Activated naive CD4-positive, alpha-beta T cell treated with anti-CD3 and anti-CD28 coated beads, Interleukin-2, amount 50 U/mL, for 24 hours (primary cell): ENCODE results near the gene TAF8.
"Not testable (repeated sequence)": the region's sequence is repeated elsewhere in the genome, so short reads cannot be mapped to it uniquely, and the experiment has no call there.

ENCODE experiments used
- H3K27ac Mint-ChIP-seq: one replicate; pipeline ENCODE4 v1.8.0; 2021; ENCODE audit warnings: mild to moderate bottlenecking, mixed read lengths
- H3K27me3 Mint-ChIP-seq: one replicate; pipeline ENCODE4 v1.8.0; 2021; ENCODE audit warnings: mixed read lengths
- H3K36me3 Mint-ChIP-seq: one replicate; pipeline ENCODE4 v1.8.0; 2021; ENCODE audit warnings: mixed read lengths
- H3K4me1 Mint-ChIP-seq: one replicate; pipeline ENCODE4 v1.8.0; 2021; ENCODE audit warnings: mixed read lengths
- H3K4me3 Mint-ChIP-seq: one replicate; pipeline ENCODE4 v1.8.0; 2021; ENCODE audit warnings: mild to moderate bottlenecking, mixed read lengths
- H3K9me3 Mint-ChIP-seq: one replicate; pipeline ENCODE4 v1.8.0; 2021; ENCODE audit warnings: mixed read lengths

TAF8 gene

DNA sequence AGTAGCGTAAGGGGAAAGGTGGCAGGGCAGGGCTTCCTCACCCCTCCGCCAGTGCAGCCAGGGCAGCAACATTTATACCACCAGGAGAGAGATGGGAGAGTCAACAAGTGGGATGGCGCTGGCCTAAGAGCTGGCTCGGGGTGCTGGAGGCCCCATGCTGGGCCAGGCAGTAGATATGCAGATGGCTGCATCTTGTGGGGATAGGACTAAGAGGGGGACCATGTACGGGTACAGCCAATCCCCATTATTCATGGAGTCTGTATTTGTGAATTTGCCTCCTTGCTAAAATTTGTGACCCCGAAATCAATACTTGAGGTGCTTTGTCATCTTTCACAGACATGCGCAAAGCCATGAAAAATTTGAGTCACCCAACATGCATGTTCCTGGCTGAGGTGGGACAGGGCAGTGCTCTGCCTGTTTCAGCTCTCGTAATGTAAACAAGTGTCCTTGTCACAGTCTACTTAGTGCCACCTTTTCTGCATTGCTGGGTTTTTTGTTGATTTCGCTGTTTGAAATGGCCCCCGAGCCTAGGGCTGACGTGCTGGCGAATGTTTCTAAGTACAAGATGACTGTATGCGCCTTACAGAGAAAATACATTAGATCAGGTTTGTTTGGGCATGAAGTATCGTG lies 27.5 kb upstream of the TAF8 start:
- peak overlapping the region; percentile 80 for H3K4me3 Mint-ChIP-seq
- H3K36me3 Mint-ChIP-seq = peaks cover 17% of the 10 kb centered on the region
- H3K4me1 Mint-ChIP-seq = peaks cover 82% of the 10 kb centered on the region
- peak overlapping the region; percentile 99 for H3K27ac Mint-ChIP-seq
- no peaks in the 10 kb centered on the region for H3K27me3 Mint-ChIP-seq
- H3K9me3 Mint-ChIP-seq = no peaks in the 10 kb centered on the region

- H3K9me3 Mint-ChIP-seq = no peaks in the 10 kb centered on the region
- H3K36me3 Mint-ChIP-seq = peaks cover 17% of the 10 kb centered on the region
- peaks cover 97% of the 10 kb centered on the region for H3K4me1 Mint-ChIP-seq
- no peaks in the 10 kb centered on the region for H3K27me3 Mint-ChIP-seq
- H3K4me3 Mint-ChIP-seq = peak overlapping the region; percentile 38
- peak overlapping the region; percentile 98 for H3K27ac Mint-ChIP-seq
These were observed 25.1 kb upstream of the TAF8 start for GRCh38 chr6:42025066-42025844.

- no peaks in the 10 kb centered on the region for H3K27me3 Mint-ChIP-seq
- H3K4me3 Mint-ChIP-seq = peak overlapping the region; percentile 38
- H3K9me3 Mint-ChIP-seq = no peaks in the 10 kb centered on the region
These were observed 24.5 kb upstream of the TAF8 start for GRCh38 chr6:42025845-42026243.

DNA sequence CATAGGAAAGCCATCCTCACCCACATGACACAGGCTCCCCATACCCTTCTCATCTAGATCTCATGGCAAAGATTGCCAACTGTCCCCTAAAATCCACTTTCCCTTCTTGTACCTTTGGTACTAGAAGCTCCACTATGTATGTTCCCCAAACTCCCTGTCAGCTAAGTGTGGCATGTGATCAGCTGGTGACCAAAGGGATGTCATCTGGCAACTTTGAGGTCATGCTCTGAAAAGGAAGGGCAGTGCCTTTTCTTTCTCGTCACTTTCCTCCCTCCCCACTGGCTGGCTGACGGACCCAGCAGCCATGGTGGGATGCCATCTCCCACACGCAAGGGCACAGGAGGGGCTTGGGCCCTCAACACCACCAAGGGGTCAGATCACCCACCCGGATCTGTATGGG lies 23.8 kb upstream of the TAF8 start:
- peak overlapping the region; percentile 98 for H3K27ac Mint-ChIP-seq
- no peaks in the 10 kb centered on the region for H3K27me3 Mint-ChIP-seq
- peaks cover 97% of the 10 kb centered on the region for H3K4me1 Mint-ChIP-seq
- H3K4me3 Mint-ChIP-seq = peak overlapping the region; percentile 12
- H3K36me3 Mint-ChIP-seq = peaks cover 14% of the 10 kb centered on the region
- no peaks in the 10 kb centered on the region for H3K9me3 Mint-ChIP-seq

More at GRCh38 chr6:42025845-42026243, 24.5 kb upstream of the TAF8 start:
- Mint-ChIP-seq H3K27ac (peak overlapping the region; percentile 98), H3K36me3 (peaks cover 17% of the 10 kb centered on the region), H3K4me1 (peaks cover 97% of the 10 kb centered on the region)

GRCh38 chr6:42028234-42029061 lies 21.9 kb upstream of the TAF8 start:
- Mint-ChIP-seq H3K9me3 (no peaks in the 10 kb centered on the region), H3K4me3 (peak overlapping the region; percentile 63), H3K27me3 (no peaks in the 10 kb centered on the region), H3K4me1 (peaks cover 95% of the 10 kb centered on the region), H3K36me3 (peaks cover 16% of the 10 kb centered on the region), H3K27ac (peak overlapping the region; percentile 98)

DNA sequence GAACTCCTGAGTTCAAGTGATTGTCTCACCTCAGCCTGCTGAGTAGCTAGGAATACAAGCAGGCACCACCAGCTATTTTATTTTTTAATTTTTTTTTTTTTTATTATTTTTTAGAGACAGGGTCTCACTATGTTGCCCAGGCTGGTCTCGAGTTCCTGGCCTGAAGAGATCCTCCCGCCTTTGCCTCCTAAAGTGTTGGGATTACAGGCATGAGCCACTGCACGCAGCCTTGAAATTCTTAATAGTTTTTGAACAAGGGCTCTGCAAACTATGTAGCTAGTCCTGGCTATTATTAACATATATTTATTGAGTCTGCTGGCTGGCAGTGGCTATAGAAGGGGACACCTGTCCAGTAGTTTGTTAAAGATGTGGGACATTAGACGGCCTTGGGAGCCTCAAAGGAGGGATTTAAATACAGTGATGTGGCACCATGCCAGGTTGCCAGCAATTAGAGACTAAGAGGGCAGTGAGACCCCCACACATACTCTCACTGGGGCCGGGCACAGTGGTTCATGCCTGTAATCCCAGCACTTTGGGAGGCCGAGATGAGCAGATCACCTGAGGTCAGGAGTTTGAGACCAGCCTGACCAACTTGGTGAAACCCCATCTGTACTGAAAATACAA lies 21.1 kb upstream of the TAF8 start:
- Mint-ChIP-seq H3K9me3 (no peaks in the 10 kb centered on the region), H3K27me3 (no peaks in the 10 kb centered on the region)

DNA sequence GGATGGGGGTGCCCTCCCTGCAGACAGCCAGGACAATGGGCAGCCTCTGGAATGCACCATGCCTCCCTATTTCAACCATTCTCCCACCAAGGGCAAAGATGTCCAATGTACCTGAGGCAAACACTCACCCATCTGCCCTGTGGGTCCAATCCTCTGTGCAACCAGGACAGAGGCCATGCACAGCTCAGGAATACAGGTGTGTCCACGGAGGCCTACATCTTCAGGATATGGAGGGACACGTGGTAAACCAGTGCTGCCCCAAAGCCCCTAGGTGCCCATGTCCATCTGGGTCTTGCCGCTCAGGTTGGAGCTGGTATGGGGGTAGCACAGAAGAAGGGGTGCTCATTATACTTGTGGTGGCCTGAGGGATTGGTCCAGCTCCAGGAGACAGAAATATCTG lies 20.4 kb upstream of the TAF8 start:
- Mint-ChIP-seq H3K36me3 (peaks cover 18% of the 10 kb centered on the region), H3K4me3 (peak overlapping the region; percentile 39), H3K27ac (peak overlapping the region; percentile 98), H3K9me3 (no peaks in the 10 kb centered on the region), H3K4me1 (peaks cover 85% of the 10 kb centered on the region), H3K27me3 (no peaks in the 10 kb centered on the region)

More for the DNA sequence above, 21.1 kb upstream of the TAF8 start:
- Mint-ChIP-seq H3K4me1 (peaks cover 88% of the 10 kb centered on the region), H3K4me3 (peak overlapping the region; percentile 23), H3K36me3 (peaks cover 16% of the 10 kb centered on the region), H3K27ac (peak overlapping the region; percentile 98)

GRCh38 chr6:42030585-42031506 lies 19.5 kb upstream of the TAF8 start:
- peak overlapping the region; percentile 86 for H3K4me3 Mint-ChIP-seq
- peaks cover 81% of the 10 kb centered on the region for H3K4me1 Mint-ChIP-seq
- H3K27ac Mint-ChIP-seq = peak overlapping the region; percentile 98
- peaks cover 18% of the 10 kb centered on the region for H3K36me3 Mint-ChIP-seq
- no peaks in the 10 kb centered on the region for H3K9me3 Mint-ChIP-seq
- no peaks in the 10 kb centered on the region for H3K27me3 Mint-ChIP-seq

DNA sequence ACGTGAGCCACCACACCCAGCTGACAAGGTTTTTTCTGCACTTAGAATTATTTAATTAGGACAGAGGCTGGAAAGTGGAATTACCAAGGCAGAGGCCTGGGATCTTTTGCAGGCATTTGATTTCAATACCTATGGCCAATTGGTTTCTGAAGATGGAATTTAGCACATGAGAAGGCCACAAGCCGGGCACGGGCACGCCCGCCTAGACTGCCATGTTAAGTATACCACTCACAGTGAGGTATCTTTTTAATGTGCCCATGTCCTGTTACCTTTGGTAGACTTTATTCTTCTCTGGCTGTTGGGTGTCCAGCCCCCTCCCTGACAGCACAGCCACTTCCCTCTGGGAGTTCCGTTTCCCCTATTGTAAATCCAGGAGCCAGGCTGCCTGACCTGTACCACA lies 18.0 kb upstream of the TAF8 start:
- peaks cover 12% of the 10 kb centered on the region for H3K36me3 Mint-ChIP-seq

DNA sequence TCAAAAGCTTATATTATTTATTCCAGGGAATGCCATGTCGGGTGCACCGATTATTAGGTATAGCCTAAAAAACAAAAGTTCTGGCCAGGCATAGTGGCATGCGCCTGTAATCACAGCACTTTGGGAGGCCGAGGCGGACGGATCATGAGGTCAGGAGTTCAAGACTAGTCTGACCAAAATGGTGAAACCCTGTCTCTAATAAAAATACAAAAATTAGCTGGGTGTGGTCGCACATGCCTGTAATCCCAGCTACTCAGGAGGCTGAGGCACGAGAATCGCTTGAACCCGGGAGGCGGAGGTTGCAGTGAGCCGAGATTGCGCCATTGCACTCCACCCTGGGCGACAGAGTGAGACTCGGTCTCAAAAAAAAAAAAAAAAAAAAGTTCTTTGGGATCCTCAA lies 12.7 kb upstream of the TAF8 start:
- Mint-ChIP-seq H3K4me3 (peak overlapping the region; percentile 19), H3K4me1 (peaks cover 57% of the 10 kb centered on the region), H3K27ac (peak overlapping the region; percentile 62)
- not testable (repeated sequence) for H3K27me3 Mint-ChIP-seq, H3K36me3 Mint-ChIP-seq, H3K9me3 Mint-ChIP-seq

More for the DNA sequence above, 18.0 kb upstream of the TAF8 start:
- Mint-ChIP-seq H3K27me3 (no peaks in the 10 kb centered on the region), H3K9me3 (no peaks in the 10 kb centered on the region), H3K4me3 (peak overlapping the region; percentile 75), H3K4me1 (peaks cover 67% of the 10 kb centered on the region), H3K27ac (peak overlapping the region; percentile 98)

- Mint-ChIP-seq H3K4me1 (peaks cover 57% of the 10 kb centered on the region), H3K27me3 (no peaks in the 10 kb centered on the region), H3K9me3 (no peaks in the 10 kb centered on the region), H3K36me3 (peaks cover 6% of the 10 kb centered on the region), H3K4me3 (peak overlapping the region; percentile 19), H3K27ac (peak overlapping the region; percentile 62)
These were observed 12.2 kb upstream of the TAF8 start for GRCh38 chr6:42038163-42038562.

DNA sequence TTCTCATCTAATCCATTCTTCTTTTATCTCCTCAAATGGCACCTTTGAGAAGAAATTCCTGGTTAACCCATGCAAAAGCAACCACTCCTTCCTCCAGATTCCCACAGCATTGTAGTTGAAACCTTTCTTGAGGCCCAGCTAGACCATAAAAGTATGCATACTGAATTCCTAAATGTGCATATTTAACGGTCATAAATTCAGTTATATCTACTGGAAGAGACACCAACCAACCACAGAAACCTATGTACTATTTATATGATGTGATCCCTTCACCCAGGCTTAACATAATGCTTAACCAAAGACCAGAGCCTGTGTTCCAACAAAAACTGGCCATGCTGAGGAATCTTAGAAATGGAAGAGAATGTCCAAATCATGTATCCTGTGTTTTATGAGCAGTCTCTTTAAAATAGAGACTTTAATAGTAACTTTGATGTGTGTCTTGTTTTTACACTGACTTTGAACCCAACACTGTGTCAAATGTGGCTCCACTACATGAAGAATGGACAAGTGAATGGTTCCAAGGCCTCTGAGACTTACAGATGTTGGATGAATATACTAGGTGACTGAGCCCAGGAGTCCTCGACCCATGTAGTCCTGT lies 11.4 kb upstream of the TAF8 start:
- peaks cover 6% of the 10 kb centered on the region for H3K36me3 Mint-ChIP-seq
- peaks cover 59% of the 10 kb centered on the region for H3K4me1 Mint-ChIP-seq
- H3K27me3 Mint-ChIP-seq = no peaks in the 10 kb centered on the region
- peak overlapping the region; percentile 89 for H3K27ac Mint-ChIP-seq
- no peaks in the 10 kb centered on the region for H3K9me3 Mint-ChIP-seq
- peak overlapping the region; percentile 75 for H3K4me3 Mint-ChIP-seq

DNA sequence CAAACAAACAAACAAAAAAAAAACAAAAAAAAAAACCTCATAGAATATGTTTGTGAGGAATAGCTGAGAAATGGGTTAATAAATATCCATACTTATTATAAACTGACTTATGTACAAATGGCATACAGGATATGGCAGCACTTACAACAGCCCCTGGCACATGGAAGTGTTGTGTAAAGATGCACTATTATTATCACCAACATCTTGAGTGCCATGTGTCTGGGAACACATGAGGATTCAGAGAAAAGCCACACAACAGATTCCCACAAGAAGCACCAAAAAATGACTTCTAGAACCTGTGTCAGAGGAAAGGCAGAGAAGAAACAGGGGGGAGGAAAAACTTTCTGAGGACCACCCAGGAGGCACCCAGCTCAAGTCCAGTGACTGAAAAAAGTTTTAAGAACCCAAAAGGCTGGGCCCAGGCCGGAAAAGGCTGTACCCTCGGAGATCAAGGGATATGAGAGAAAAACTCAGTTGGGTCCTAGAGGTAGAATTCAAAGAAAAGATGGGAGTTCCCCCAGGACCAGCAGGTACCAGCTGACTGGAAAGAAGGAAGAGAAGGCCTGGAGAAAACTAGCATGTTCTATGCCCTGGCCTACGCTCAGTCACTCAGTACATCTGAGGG lies 9.4 kb upstream of the TAF8 start:
- Mint-ChIP-seq H3K9me3 (no peaks in the 10 kb centered on the region), H3K27me3 (no peaks in the 10 kb centered on the region), H3K36me3 (no peaks in the 10 kb centered on the region), H3K4me3 (peak overlapping the region; percentile 86), H3K4me1 (peaks cover 68% of the 10 kb centered on the region), H3K27ac (peak overlapping the region; percentile 100)
